ENCODE measurements around the gene ERCC5. TPM values are rescaled to one million over a fixed set of nuclear protein-coding genes. Genes with fewer than 3 reads are reported as not detected.

The ERCC5 gene
- total and polyA plus RNA-seq, 9 of the 15 experiments (the other 6 are each of a cell fraction or from before 2014, with no cell fraction given) = 7.4 to 43.1 (median 33.9) TPM

DNA sequence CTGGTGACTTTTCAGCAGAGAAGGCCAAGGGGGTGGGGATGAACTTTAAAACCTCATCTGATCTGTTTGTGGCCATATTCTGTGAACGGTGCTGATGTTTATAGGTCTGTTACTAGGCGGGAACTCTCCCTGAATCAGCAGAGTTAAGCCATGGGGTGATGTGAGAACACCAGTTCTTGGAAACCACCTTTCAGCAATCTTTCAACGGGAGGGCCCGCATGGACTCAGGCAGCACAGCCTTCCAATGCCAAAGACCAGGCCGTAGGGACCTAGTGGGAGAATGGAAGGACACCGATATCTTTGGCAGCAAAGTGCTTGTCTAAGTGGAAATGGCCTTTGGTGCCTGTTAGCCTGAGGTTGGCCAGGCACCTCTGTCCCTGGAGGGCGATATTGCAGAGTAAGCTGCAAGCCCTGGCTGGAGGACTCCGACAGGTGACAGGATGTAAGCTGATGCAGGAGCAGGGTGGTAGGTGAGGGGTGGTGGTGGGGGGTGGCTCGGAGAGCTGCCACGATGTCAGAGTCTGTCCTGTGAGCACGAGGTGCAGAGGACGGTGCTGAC is 57.0 kb downstream of the ERCC5 start:
- CTCF ChIA-PET (ENCODE audit: low intra/inter-chr PET ratio) = no interaction called here
- H3K79me2 ChIP-seq (ENCODE audit: control insufficient read depth, insufficient read depth, low read length) = no peaks in the 10 kb centered on the region
- POLR2A ChIA-PET = no interaction called here
- no peak overlapping the region for H3K9ac ChIP-seq (ENCODE audit: insufficient read depth in 1 of 2, low read depth in 2 of 2, low read length in 2 of 2)
- WGBS (ENCODE audit: insufficient coverage, low coverage, missing lambda C conversion rate) = 0% methylated on average over 8 of the region's 12 CpGs
- ATAC-seq (peak; percentile 26; the same call in 2 of the 3 replicates), DNase-seq (ENCODE audit: extremely low read depth in 1 of 4, low spot score in 3 of 4) (no peak), FAIRE-seq (no peak)
- H4K20me1 ChIP-seq (replicated peaks; ENCODE audit: control insufficient read depth, insufficient read depth, low read length) = no peaks in the 10 kb centered on the region
- H2AFZ ChIP-seq (ENCODE audit: low read depth, low read length) = no peak overlapping the region
- TF ChIP-seq FOXK1 (CRISPR knock-in tag; IDR thresholded peaks at IDR 0.05; ENCODE audit: borderline replicate concordance) (no peak), ZNF354B (CRISPR knock-in tag; IDR thresholded peaks at IDR 0.05) (no peak), PCBP1 (IDR thresholded peaks at IDR 0.05; ENCODE audit: low read depth, low read length, poor library complexity, severe bottlenecking) (no peak), SNRNP70 (optimal IDR thresholded peaks at IDR 0.05; ENCODE audit: low read depth, low read length) (no peak), CSDE1 (IDR thresholded peaks at IDR 0.05) (no peak), NFATC3 (IDR thresholded peaks at IDR 0.05) (no peak), CLOCK (CRISPR knock-in tag; IDR thresholded peaks at IDR 0.05; ENCODE audit: borderline replicate concordance) (no peak)
- TF ChIP-seq, protein P1, sequence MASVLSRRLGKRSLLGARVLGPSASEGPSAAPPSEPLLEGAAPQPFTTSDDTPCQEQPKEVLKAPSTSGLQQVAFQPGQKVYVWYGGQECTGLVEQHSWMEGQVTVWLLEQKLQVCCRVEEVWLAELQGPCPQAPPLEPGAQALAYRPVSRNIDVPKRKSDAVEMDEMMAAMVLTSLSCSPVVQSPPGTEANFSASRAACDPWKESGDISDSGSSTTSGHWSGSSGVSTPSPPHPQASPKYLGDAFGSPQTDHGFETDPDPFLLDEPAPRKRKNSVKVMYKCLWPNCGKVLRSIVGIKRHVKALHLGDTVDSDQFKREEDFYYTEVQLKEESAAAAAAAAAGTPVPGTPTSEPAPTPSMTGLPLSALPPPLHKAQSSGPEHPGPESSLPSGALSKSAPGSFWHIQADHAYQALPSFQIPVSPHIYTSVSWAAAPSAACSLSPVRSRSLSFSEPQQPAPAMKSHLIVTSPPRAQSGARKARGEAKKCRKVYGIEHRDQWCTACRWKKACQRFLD (CRISPR knock-in tag; IDR thresholded peaks at IDR 0.05) = no peak
- TF ChIP-seq, protein P2, sequence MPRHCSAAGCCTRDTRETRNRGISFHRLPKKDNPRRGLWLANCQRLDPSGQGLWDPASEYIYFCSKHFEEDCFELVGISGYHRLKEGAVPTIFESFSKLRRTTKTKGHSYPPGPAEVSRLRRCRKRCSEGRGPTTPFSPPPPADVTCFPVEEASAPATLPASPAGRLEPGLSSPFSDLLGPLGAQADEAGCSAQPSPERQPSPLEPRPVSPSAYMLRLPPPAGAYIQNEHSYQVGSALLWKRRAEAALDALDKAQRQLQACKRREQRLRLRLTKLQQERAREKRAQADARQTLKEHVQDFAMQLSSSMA (CRISPR knock-in tag; IDR thresholded peaks at IDR 0.05) = no peak
- BruUV-seq (replicated peaks) = no TSS peak
- H3K9me3 ChIP-seq (replicated peaks; ENCODE audit: control insufficient read depth, insufficient read depth, low read depth, low read length) = no peaks in the 10 kb centered on the region
- H3K36me3 ChIP-seq (ENCODE audit: control insufficient read depth, insufficient read depth, low read length) = no peaks in the 10 kb centered on the region
- in situ Hi-C loops (cut with MboI) = no loop called here
- H3K27ac ChIP-seq (ENCODE audit: extremely low read depth, low read depth, low read length) = no peak overlapping the region
- intact Hi-C loops (cut with micrococcal nuclease) = no loop called here
- no peaks in the 10 kb centered on the region for H3K9me1 ChIP-seq (ENCODE audit: control insufficient read depth, insufficient read depth, low read length)
- no peaks in the 10 kb centered on the region for H3K27me3 ChIP-seq (ENCODE audit: control insufficient read depth in 2 of 2, insufficient read depth in 2 of 2, low read length in 2 of 2)
- H3K4me3 ChIP-seq = no peak overlapping the region
- no peak overlapping the region for H3K4me2 ChIP-seq (ENCODE audit: insufficient read depth, low read length)
- no peaks in the 10 kb centered on the region for H3K4me1 ChIP-seq (replicated peaks in 1 of 2; ENCODE audit: control insufficient read depth in 2 of 2, insufficient read depth in 2 of 2, low read length in 2 of 2)

Measured in K562 (cell line).